CD14-positive monocyte (primary cell): ENCODE data around the gene CEBPZOS. TPM values are rescaled to one million over a fixed set of nuclear protein-coding genes. Genes with fewer than 3 reads are reported as not detected.

Source experiments
- DNase-seq, 3 donors: peaks; one replicate each; pipeline ENCODE4 v3.0.0-alpha.2; 2011 to 2022
- H2AFZ ChIP-seq: 2 replicates; pipeline ENCODE4 v1.6.0; 2012; ENCODE audit warnings: mild to moderate bottlenecking, low read depth, low read length, inconsistent platforms; ENCODE audit not compliant: insufficient read depth, poor library complexity, severe bottlenecking
- H3K27ac ChIP-seq, 2 donors: 1 replicate in 1 of 2; 2 replicates in 1 of 2; pipeline ENCODE4 v1.5.1; 2012 to 2013; ENCODE audit warnings: low read length in 2 of 2, control low read depth in 1 of 2, inconsistent platforms in 1 of 2, low read depth in 1 of 2, mild to moderate bottlenecking in 1 of 2
- H3K27me3 ChIP-seq, 2 donors: one replicate each; pipeline versions ENCODE4 v1.6.0 to v1.6.1; 2011 to 2013; ENCODE audit warnings: low read length in 2 of 2; ENCODE audit not compliant: control insufficient read depth in 2 of 2, insufficient read depth in 2 of 2
- H3K36me3 ChIP-seq, 2 donors: replicated peaks in 1 of 2; 1 replicate in 1 of 2; 2 replicates in 1 of 2; pipeline versions ENCODE4 v1.5.1 to v1.6.1; 2012 to 2013; ENCODE audit warnings: low read length in 2 of 2, control low read depth in 1 of 2, inconsistent platforms in 1 of 2, mild to moderate bottlenecking in 1 of 2; ENCODE audit not compliant: insufficient read depth in 2 of 2, control insufficient read depth in 1 of 2
- H3K4me1 ChIP-seq, 2 donors: 1 replicate in 1 of 2; 2 replicates in 1 of 2; pipeline versions ENCODE4 v1.5.1 to v1.6.1; 2012 to 2013; ENCODE audit warnings: low read length in 2 of 2, control low read depth in 1 of 2, inconsistent platforms in 1 of 2, mild to moderate bottlenecking in 1 of 2, moderate library complexity in 1 of 2; ENCODE audit not compliant: insufficient read depth in 2 of 2, control insufficient read depth in 1 of 2
- H3K4me2 ChIP-seq: replicated peaks from 2 replicates; pipeline ENCODE3; 2012; ENCODE audit warnings: low read length, moderate library complexity, mild to moderate bottlenecking; ENCODE audit not compliant: poor library complexity, severe bottlenecking; ENCODE audit errors: extremely low read depth
- H3K4me3 ChIP-seq, 3 experiments: fragments of 200-600 bp in 1 of 3; sonication (generic) in 1 of 3; replicated peaks in 1 of 3; 1 replicate in 2 of 3; 2 replicates in 1 of 3; pipeline ENCODE4 v1.5.1; 2011 to 2013; ENCODE audit warnings: low read length in 3 of 3, mild to moderate bottlenecking in 3 of 3, control low read depth in 2 of 3, low read depth in 2 of 3, inconsistent platforms in 1 of 3, moderate library complexity in 1 of 3
- H3K79me2 ChIP-seq: 2 replicates; pipeline ENCODE4 v1.6.0; 2012; ENCODE audit warnings: mild to moderate bottlenecking, control low read depth, inconsistent platforms, low read length, moderate library complexity; ENCODE audit not compliant: insufficient read depth
- H3K9ac ChIP-seq: 2 replicates; pipeline ENCODE4 v1.6.0; 2017; ENCODE audit warnings: low read length, mild to moderate bottlenecking; ENCODE audit not compliant: insufficient read depth, poor library complexity, severe bottlenecking
- H3K9me3 ChIP-seq, 2 donors: replicated peaks in 1 of 2; 1 replicate in 1 of 2; 2 replicates in 1 of 2; pipeline versions ENCODE4 v1.5.1 to v1.6.1; 2012 to 2013; ENCODE audit warnings: low read length in 2 of 2, control low read depth in 1 of 2; ENCODE audit not compliant: control insufficient read depth in 1 of 2, insufficient read depth in 1 of 2
- H4K20me1 ChIP-seq: 2 replicates; pipeline ENCODE4 v1.6.0; 2012; ENCODE audit warnings: mild to moderate bottlenecking, low read length, control low read depth, moderate library complexity; ENCODE audit not compliant: insufficient read depth
- H3K27ac Mint-ChIP-seq, 7 donors: one replicate each; pipeline ENCODE4 v1.8.0; 2020; ENCODE audit warnings: mild to moderate bottlenecking in 7 of 7, mixed read lengths in 7 of 7, moderate library complexity in 6 of 7, inconsistent platforms in 2 of 7
- H3K27me3 Mint-ChIP-seq, 3 donors: one replicate each; pipeline ENCODE4 v1.8.0; 2021 to 2022; ENCODE audit warnings: low read depth in 3 of 3, mild to moderate bottlenecking in 3 of 3, mixed read lengths in 3 of 3, moderate library complexity in 3 of 3, inconsistent platforms in 1 of 3
- H3K36me3 Mint-ChIP-seq, 2 donors: one replicate each; pipeline ENCODE4 v1.8.0; 2020; ENCODE audit warnings: mixed read lengths in 2 of 2, inconsistent platforms in 1 of 2, mild to moderate bottlenecking in 1 of 2
- H3K4me1 Mint-ChIP-seq: one replicate; pipeline ENCODE4 v1.8.0; 2020; ENCODE audit warnings: mild to moderate bottlenecking, mixed read lengths
- H3K4me3 Mint-ChIP-seq, 2 donors: one replicate each; pipeline ENCODE4 v1.8.0; 2020; ENCODE audit warnings: mild to moderate bottlenecking in 2 of 2, mixed read lengths in 2 of 2, moderate library complexity in 1 of 2
- H3K9me3 Mint-ChIP-seq, 7 donors: one replicate each; pipeline ENCODE4 v1.8.0; 2020 to 2022; ENCODE audit warnings: mixed read lengths in 7 of 7, mild to moderate bottlenecking in 6 of 7, moderate library complexity in 6 of 7, inconsistent platforms in 2 of 7
- WGBS: methylation state at CpG from one replicate; pipeline ENCODE4 v1.1.5; 2013; ENCODE audit warnings: missing lambda C conversion rate; ENCODE audit not compliant: insufficient coverage; 5-methylcytosine and 5-hydroxymethylcytosine counted together
- intact Hi-C, 2 donors: fragments of 100-400 bp; cut with micrococcal nuclease; formaldehyde crosslinking; loops; one replicate each; pipeline versions ENCODE4 v1.15.0 to v1.15.1; 2023
- polyA plus RNA-seq, 3 donors: library from polyadenylated mRNA; depleted of rRNA in 1 of 3; unstranded in 2 of 3; stranded (reverse) in 1 of 3; fragments of 300-500 nt in 2 of 3; fragments of >200 nt in 1 of 3; fragmentation: Illumina TruSeq in 2 of 3; gene quantifications; 1 replicate in 2 of 3; 2 replicates in 1 of 3; pipeline ENCODE4 v1.2.3, GENCODE V29; 2012 to 2021
- TF ChIP-seq, protein P1 (sequence below): fragments of 200-600 bp; IDR thresholded peaks from one replicate; pipeline ENCODE4 v1.8.0; 2022; ENCODE audit warnings: antibody characterized with exemption, mild to moderate bottlenecking

The CEBPZOS gene
- polyA plus RNA-seq, 3 donors = 12.6 to 19.3 (median 18.2) TPM

DNA sequence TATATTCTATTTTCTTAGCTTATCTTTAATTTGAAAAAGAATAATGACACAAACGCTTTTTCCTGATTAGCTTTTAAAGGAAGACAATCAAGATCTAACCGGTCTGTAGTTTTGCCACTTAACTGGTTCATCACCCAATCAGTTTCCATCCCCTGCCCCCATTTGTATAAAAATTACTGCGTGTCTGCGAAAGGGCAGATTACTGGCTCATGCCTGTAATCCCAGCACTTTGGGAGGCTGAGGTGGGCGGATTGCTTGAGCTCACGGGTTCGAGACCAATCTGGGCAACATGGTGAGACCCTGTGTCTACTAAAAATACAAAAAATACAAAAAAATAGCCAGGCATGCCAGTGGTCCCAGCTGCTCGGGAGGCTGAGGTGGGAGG, 2.4 kb downstream of the CEBPZOS start:
- H3K4me1 Mint-ChIP-seq = peaks cover 11% of the 10 kb centered on the region
- H3K4me2 ChIP-seq = no peak overlapping the region
- no peak overlapping the region for H3K4me3 Mint-ChIP-seq
- DNase-seq = no peak
- peaks cover 21 to 23% of the 10 kb centered on the region in 2 donors for H3K36me3 Mint-ChIP-seq
- peaks cover 0 to 5% (median 2%) of the 10 kb centered on the region in 7 donors for H3K9me3 Mint-ChIP-seq
- H3K27ac Mint-ChIP-seq = peak overlapping the region in 1 of 7 donors; percentile 6
- no peaks in the 10 kb centered on the region for H3K27me3 ChIP-seq
- no peak overlapping the region for H3K9ac ChIP-seq
- H3K36me3 ChIP-seq = peaks cover 26 to 35% of the 10 kb centered on the region in 2 donors
- peaks cover 0 to 3% of the 10 kb centered on the region in 2 donors for H3K9me3 ChIP-seq
- TF ChIP-seq, protein P1, sequence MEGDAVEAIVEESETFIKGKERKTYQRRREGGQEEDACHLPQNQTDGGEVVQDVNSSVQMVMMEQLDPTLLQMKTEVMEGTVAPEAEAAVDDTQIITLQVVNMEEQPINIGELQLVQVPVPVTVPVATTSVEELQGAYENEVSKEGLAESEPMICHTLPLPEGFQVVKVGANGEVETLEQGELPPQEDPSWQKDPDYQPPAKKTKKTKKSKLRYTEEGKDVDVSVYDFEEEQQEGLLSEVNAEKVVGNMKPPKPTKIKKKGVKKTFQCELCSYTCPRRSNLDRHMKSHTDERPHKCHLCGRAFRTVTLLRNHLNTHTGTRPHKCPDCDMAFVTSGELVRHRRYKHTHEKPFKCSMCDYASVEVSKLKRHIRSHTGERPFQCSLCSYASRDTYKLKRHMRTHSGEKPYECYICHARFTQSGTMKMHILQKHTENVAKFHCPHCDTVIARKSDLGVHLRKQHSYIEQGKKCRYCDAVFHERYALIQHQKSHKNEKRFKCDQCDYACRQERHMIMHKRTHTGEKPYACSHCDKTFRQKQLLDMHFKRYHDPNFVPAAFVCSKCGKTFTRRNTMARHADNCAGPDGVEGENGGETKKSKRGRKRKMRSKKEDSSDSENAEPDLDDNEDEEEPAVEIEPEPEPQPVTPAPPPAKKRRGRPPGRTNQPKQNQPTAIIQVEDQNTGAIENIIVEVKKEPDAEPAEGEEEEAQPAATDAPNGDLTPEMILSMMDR = no peak
- peaks cover 61% of the 10 kb centered on the region for H3K79me2 ChIP-seq
- WGBS = 100% methylated on average over 1 of the region's 8 CpGs
- H3K27ac ChIP-seq = no peak overlapping the region
- H3K4me3 ChIP-seq = no peak overlapping the region
- peaks cover 9 to 21% of the 10 kb centered on the region in 2 donors for H3K4me1 ChIP-seq
- H4K20me1 ChIP-seq = peaks cover 19% of the 10 kb centered on the region
- no peaks in the 10 kb centered on the region for H3K27me3 Mint-ChIP-seq
- H2AFZ ChIP-seq = no peak overlapping the region
- intact Hi-C loops = loop anchor here (5.0 kb wide), 1 partner anchor 34 kb away; the partner anchor contains the start of genes CEBPZ (in 2 of the 2) and NDUFAF7 (in 2 of the 2)

DNA sequence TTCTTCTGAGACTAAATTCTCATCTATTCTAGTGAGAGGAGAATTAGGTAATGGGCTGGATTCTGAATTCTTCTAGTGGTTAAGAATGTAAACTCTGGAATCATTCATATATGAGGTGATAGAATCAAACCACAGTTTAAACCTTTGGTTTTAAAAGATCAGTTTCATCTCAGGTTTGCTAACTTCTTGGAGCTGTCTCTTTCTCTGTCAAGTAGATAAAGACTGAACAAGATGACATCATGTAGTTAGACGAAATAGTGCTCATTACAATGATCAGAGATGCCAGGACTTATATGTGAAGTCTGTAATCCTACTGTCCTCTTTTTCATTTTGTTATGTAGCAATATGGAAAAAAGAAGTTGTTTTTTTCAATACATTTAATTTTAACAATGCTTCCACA, 4.9 kb downstream of the CEBPZOS start:
- DNase-seq = no peak
- WGBS = no CpG with 5 or more reads among the region's 1 CpG
- Mint-ChIP-seq H3K9me3 (peaks cover 5 to 14% (median 6%) of the 10 kb centered on the region in 7 donors), H3K4me3 (no peak overlapping the region), H3K36me3 (peaks cover 43 to 47% of the 10 kb centered on the region in 2 donors), H3K27ac (no peak overlapping the region), H3K4me1 (peaks cover 10% of the 10 kb centered on the region), H3K27me3 (no peaks in the 10 kb centered on the region)
- Histone ChIP-seq H3K4me1 (peaks cover 9 to 16% of the 10 kb centered on the region in 2 donors), H3K27me3 (no peaks in the 10 kb centered on the region), H2AFZ (no peak overlapping the region), H3K4me3 (no peak overlapping the region), H3K36me3 (peaks cover 43 to 60% of the 10 kb centered on the region in 2 donors), H3K9ac (no peak overlapping the region), H3K79me2 (peaks cover 78% of the 10 kb centered on the region), H3K4me2 (no peak overlapping the region), H3K27ac (peak overlapping the region in 1 of 2 donors; percentile 60), H3K9me3 (peaks cover 4 to 10% of the 10 kb centered on the region in 2 donors), H4K20me1 (peaks cover 21% of the 10 kb centered on the region)
- intact Hi-C loops = no loop called here
- TF ChIP-seq, protein P1 = no peak
